H1 (cell line): Measurements from ENCODE around the gene LGALS3. TPM values are rescaled to one million over a fixed set of nuclear protein-coding genes. Genes with fewer than 3 reads are reported as not detected.

Experiments
- CTCF ChIA-PET: fragments of 300-600 bp; sonication (Branson Sonifier 250); formaldehyde crosslinking; loops from one replicate; lab custom pipeline; 2021; ENCODE audit not compliant: partially characterized antibody; lab: Charles Lee
- POLR2A ChIA-PET: fragments of 300-600 bp; sonication (Branson Sonifier 250); formaldehyde crosslinking; loops from one replicate; lab custom pipeline; 2021; ENCODE audit warnings: inconsistent platforms; ENCODE audit not compliant: partially characterized antibody; lab: Charles Lee
- DNase-seq, 2 experiments: peaks; one replicate each; pipeline versions ENCODE4 v3.0.0 to v3.0.0-alpha.2; 2010 to 2022; ENCODE audit warnings: low spot score in 2 of 2, low read depth in 1 of 2, mixed read lengths in 1 of 2
- FAIRE-seq: peaks from 2 replicates; lab custom pipeline; 2011; peaks lifted over from hg19 to GRCh38; lab: Jason Lieb, UNC
- H2AFZ ChIP-seq: 2 replicates; pipeline ENCODE4 v1.8.1; 2012; ENCODE audit warnings: low read length, inconsistent platforms
- H2AK5ac ChIP-seq: 2 replicates; pipeline ENCODE4 v1.6.1; 2013; ENCODE audit warnings: low read depth, low read length
- H2BK120ac ChIP-seq: replicated peaks from 2 replicates; pipeline ENCODE3; 2013; ENCODE audit warnings: low read depth, low read length, inconsistent platforms
- H2BK12ac ChIP-seq: 2 replicates; pipeline ENCODE4 v1.6.1; 2013; ENCODE audit warnings: low read depth, low read length
- H2BK15ac ChIP-seq: 2 replicates; pipeline ENCODE4 v1.6.1; 2013; ENCODE audit warnings: low read length
- H2BK20ac ChIP-seq: 2 replicates; pipeline ENCODE4 v1.6.1; 2013; ENCODE audit warnings: low read length
- H2BK5ac ChIP-seq: 2 replicates; pipeline ENCODE4 v1.6.1; 2013; ENCODE audit warnings: low read depth, low read length
- H3K14ac ChIP-seq: 2 replicates; pipeline ENCODE4 v1.6.1; 2013; ENCODE audit warnings: inconsistent platforms; ENCODE audit not compliant: insufficient read length
- H3K18ac ChIP-seq: 2 replicates; pipeline ENCODE4 v1.6.1; 2013; ENCODE audit warnings: low read length; ENCODE audit errors: extremely low read depth
- H3K23ac ChIP-seq: 2 replicates; pipeline ENCODE4 v1.6.1; 2013; ENCODE audit warnings: inconsistent platforms; ENCODE audit not compliant: insufficient read length
- H3K23me2 ChIP-seq: 2 replicates; pipeline ENCODE4 v1.6.1; 2013; ENCODE audit warnings: low read depth, low read length
- H3K27ac ChIP-seq: 2 replicates; pipeline ENCODE4 v1.6.1; 2011; ENCODE audit warnings: low read depth, low read length, inconsistent platforms
- H3K27me3 ChIP-seq, 4 experiments: replicated peaks in 1 of 4; 1 replicate in 1 of 4; 2 replicates in 3 of 4; pipeline versions ENCODE4 v1.6.1 to v1.8.1; 2011 to 2013; ENCODE audit warnings: low read length in 3 of 4, mild to moderate bottlenecking in 3 of 4, inconsistent platforms in 2 of 4, mixed read lengths in 2 of 4, moderate library complexity in 1 of 4; ENCODE audit not compliant: control insufficient read depth in 3 of 4, insufficient read depth in 3 of 4; ENCODE audit errors: extremely low read depth in 1 of 4
- H3K36me3 ChIP-seq, 4 experiments: 2 replicates each; pipeline versions ENCODE4 v1.6.1 to v1.8.1; 2011 to 2013; ENCODE audit warnings: mild to moderate bottlenecking in 4 of 4, low read length in 3 of 4, moderate library complexity in 2 of 4, control low read depth in 1 of 4, inconsistent platforms in 1 of 4; ENCODE audit not compliant: insufficient read depth in 4 of 4, control insufficient read depth in 2 of 4
- H3K4ac ChIP-seq: replicated peaks from 2 replicates; pipeline ENCODE3; 2013; ENCODE audit warnings: low read length, low read depth, mixed read lengths, inconsistent platforms; ENCODE audit not compliant: insufficient read length
- H3K4me1 ChIP-seq, 4 experiments: replicated peaks in 1 of 4; 1 replicate in 1 of 4; 2 replicates in 3 of 4; pipeline versions ENCODE4 v1.6.1 to v1.8.1; 2011 to 2013; ENCODE audit warnings: low read length in 3 of 4, inconsistent platforms in 2 of 4, mixed read lengths in 1 of 4; ENCODE audit not compliant: insufficient read depth in 4 of 4, control insufficient read depth in 3 of 4
- H3K4me2 ChIP-seq, 2 experiments: 2 replicates each; pipeline versions ENCODE4 v1.6.1 to v1.8.1; 2011 to 2013; ENCODE audit warnings: low read depth in 2 of 2, low read length in 2 of 2, control low read depth in 1 of 2, inconsistent platforms in 1 of 2, mild to moderate bottlenecking in 1 of 2; ENCODE audit not compliant: insufficient read depth in 1 of 2
- H3K4me3 ChIP-seq, 4 experiments: fragments of 200-600, 300-600 bp in 1 of 4; sonication (generic), shearing (Covaris generic), sonication (Bioruptor Twin) in 1 of 4; 2 replicates each; pipeline versions ENCODE4 v1.5.1 to v1.8.1; 2011 to 2016; ENCODE audit warnings: low read length in 4 of 4, low read depth in 3 of 4, control low read depth in 2 of 4, inconsistent platforms in 2 of 4, mild to moderate bottlenecking in 2 of 4, mixed read lengths in 1 of 4, moderate library complexity in 1 of 4; ENCODE audit not compliant: insufficient read depth in 2 of 4; ENCODE audit errors: extremely low read depth in 1 of 4
- H3K56ac ChIP-seq: replicated peaks from 2 replicates; pipeline ENCODE3; 2013; ENCODE audit warnings: low read depth, mild to moderate bottlenecking, mixed read lengths, low read length, inconsistent platforms; ENCODE audit not compliant: insufficient read length
- H3K79me1 ChIP-seq: 2 replicates; pipeline ENCODE4 v1.6.1; 2013; ENCODE audit warnings: low read depth, low read length, control low read depth
- H3K79me2 ChIP-seq, 2 experiments: 2 replicates each; pipeline versions ENCODE4 v1.6.1 to v1.8.1; 2012 to 2013; ENCODE audit warnings: low read length in 2 of 2, mild to moderate bottlenecking in 2 of 2, inconsistent platforms in 1 of 2; ENCODE audit not compliant: insufficient read depth in 2 of 2, control insufficient read depth in 1 of 2
- H3K9ac ChIP-seq, 4 experiments: replicated peaks in 1 of 4; 1 replicate in 1 of 4; 2 replicates in 3 of 4; pipeline versions ENCODE4 v1.6.1 to v1.8.1; 2011 to 2013; ENCODE audit warnings: low read depth in 3 of 4, low read length in 3 of 4, control low read depth in 2 of 4, mild to moderate bottlenecking in 2 of 4, moderate library complexity in 2 of 4, inconsistent platforms in 1 of 4; ENCODE audit errors: extremely low read depth in 1 of 4
- H3K9me3 ChIP-seq, 2 experiments: 2 replicates each; pipeline versions ENCODE4 v1.6.1 to v1.8.1; 2012 to 2013; ENCODE audit warnings: mild to moderate bottlenecking in 2 of 2, moderate library complexity in 2 of 2, control low read depth in 1 of 2, inconsistent platforms in 1 of 2, low read depth in 1 of 2, low read length in 1 of 2, mixed read lengths in 1 of 2; ENCODE audit not compliant: insufficient read depth in 2 of 2
- H4K20me1 ChIP-seq, 2 experiments: replicated peaks in 1 of 2; 2 replicates each; pipeline versions ENCODE3 to v1.8.1; 2011 to 2013; ENCODE audit warnings: inconsistent platforms in 2 of 2, low read length in 2 of 2, mild to moderate bottlenecking in 1 of 2; ENCODE audit not compliant: insufficient read depth in 2 of 2, control insufficient read depth in 1 of 2
- H4K5ac ChIP-seq: 2 replicates; pipeline ENCODE4 v1.6.1; 2013; ENCODE audit warnings: low read length, low read depth, mixed read lengths, inconsistent platforms; ENCODE audit not compliant: insufficient read length
- H4K8ac ChIP-seq: 2 replicates; pipeline ENCODE4 v1.8.0; 2013; ENCODE audit warnings: mild to moderate bottlenecking, moderate library complexity, low read length, inconsistent platforms; ENCODE audit not compliant: insufficient read depth; ENCODE audit errors: extremely low read depth
- H4K91ac ChIP-seq: replicated peaks from 2 replicates; pipeline ENCODE3; 2013; ENCODE audit warnings: low read length, mixed read lengths, inconsistent platforms; ENCODE audit not compliant: insufficient read length
- CHD1 ChIP-seq: IDR thresholded peaks from 2 replicates; pipeline ENCODE4 v1.6.1; 2012; ENCODE audit warnings: low read depth, low read length, improper control_type of control experiment
- CREB1 ChIP-seq: IDR thresholded peaks from 2 replicates; pipeline ENCODE4 v1.6.1; 2012; ENCODE audit warnings: inconsistent platforms
- E2F6 ChIP-seq: IDR thresholded peaks from 2 replicates; pipeline ENCODE4 v1.6.1; 2012; ENCODE audit warnings: inconsistent platforms
- EGR1 ChIP-seq: IDR thresholded peaks from 2 replicates; pipeline ENCODE4 v1.6.1; 2011; ENCODE audit warnings: low read depth, low read length, borderline replicate concordance
- EP300 ChIP-seq, 2 experiments: IDR thresholded peaks; 1 replicate in 1 of 2; 2 replicates in 1 of 2; pipeline ENCODE4 v1.6.1; 2011 to 2012; ENCODE audit warnings: low read depth in 2 of 2, low read length in 2 of 2, mild to moderate bottlenecking in 2 of 2, borderline replicate concordance in 1 of 2, inconsistent platforms in 1 of 2, moderate library complexity in 1 of 2
- GABPA ChIP-seq: IDR thresholded peaks from 2 replicates; pipeline ENCODE4 v1.6.1; 2011; ENCODE audit warnings: mild to moderate bottlenecking, low read length, moderate library complexity, borderline replicate concordance; ENCODE audit not compliant: insufficient read depth
- HDAC6 ChIP-seq: IDR thresholded peaks from one replicate; pipeline ENCODE4 v1.7.1; 2012; ENCODE audit warnings: low read depth, mild to moderate bottlenecking, inconsistent platforms, low read length, moderate library complexity
- POU5F1 ChIP-seq: IDR thresholded peaks from 2 replicates; pipeline ENCODE4 v1.6.1; 2011; ENCODE audit warnings: low read depth, mild to moderate bottlenecking, low read length, moderate library complexity
- RAD21 ChIP-seq, 2 experiments: IDR thresholded peaks in 1 of 2; conservative IDR thresholded peaks in 1 of 2; 2 replicates each; pipeline ENCODE4 v1.6.1; 2011; ENCODE audit warnings: low read depth in 2 of 2, low read length in 2 of 2, improper control_type of control experiment in 1 of 2, inconsistent platforms in 1 of 2, mild to moderate bottlenecking in 1 of 2, moderate library complexity in 1 of 2
- RFX5 ChIP-seq: IDR thresholded peaks from 2 replicates; pipeline ENCODE4 v1.6.1; 2011; ENCODE audit warnings: low read depth, low read length, improper control_type of control experiment, borderline replicate concordance
- SAP30 ChIP-seq: fragments of 300-600 bp; sonication (generic); IDR thresholded peaks from 2 replicates; pipeline ENCODE4 v1.7.1; 2012; ENCODE audit warnings: low read length, moderate library complexity, mild to moderate bottlenecking, inconsistent platforms; ENCODE audit not compliant: insufficient read depth, insufficient replicate concordance
- TAF1 ChIP-seq: IDR thresholded peaks from 2 replicates; pipeline ENCODE4 v1.6.1; 2011; ENCODE audit warnings: mild to moderate bottlenecking, low read depth, low read length
- TAF7 ChIP-seq: optimal IDR thresholded peaks from 2 replicates; pipeline ENCODE3; 2011; ENCODE audit warnings: low read depth, mild to moderate bottlenecking, inconsistent platforms, low read length, moderate library complexity, borderline replicate concordance
- YY1 ChIP-seq: IDR thresholded peaks from 2 replicates; pipeline ENCODE4 v1.6.1; 2011; ENCODE audit warnings: low read depth, mild to moderate bottlenecking, low read length
- polyA plus RNA-seq, 7 experiments: library from polyadenylated mRNA; depleted of rRNA in 3 of 7; stranded (reverse) in 5 of 7; unstranded in 2 of 7; fragments of >200 nt in 5 of 7; fragments of 200-250 nt in 2 of 7; gene quantifications; 1 replicate in 5 of 7; 2 replicates in 1 of 7; 4 replicates in 1 of 7; pipeline versions ENCODE4 v1.2.1 to v1.2.3, GENCODE V29; 2011 to 2013; ENCODE audit warnings: missing spikeins in 2 of 7, mixed read lengths in 2 of 7
- total RNA-seq: library from RNA; stranded (reverse); fragmentation: NEBNext Ultra II Directional; extraction: Animal tissue kit (Norgen Biotek cat#: 25700); gene quantifications from 2 replicates; pipeline ENCODE4 v1.2.1, GENCODE V29; 2021

LGALS3 gene
- total and polyA plus RNA-seq, 2 of the 8 experiments (the other 6 are each of a cell fraction or from before 2014, with no cell fraction given): 9.7 to 14.5 TPM

DNA sequence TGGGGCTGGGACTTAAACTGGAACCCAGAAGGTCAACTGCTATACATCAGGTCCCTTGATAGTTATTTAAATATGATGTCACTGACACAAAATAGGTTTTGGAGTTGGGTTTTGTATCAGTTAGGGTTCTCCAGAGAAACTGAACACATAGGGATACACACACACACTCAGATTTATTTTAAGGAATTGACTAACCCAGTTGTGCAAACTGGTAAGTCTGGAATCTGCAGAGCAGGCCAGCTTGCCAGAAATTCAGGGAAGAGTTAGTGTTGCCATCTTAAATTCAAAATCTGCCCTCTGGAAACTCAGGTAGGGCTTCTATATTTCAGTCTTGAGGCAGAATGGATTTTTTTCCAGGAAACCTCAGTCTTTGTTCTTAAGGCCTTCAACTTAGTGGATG is 40.7 kb upstream of the LGALS3 start:
- Histone ChIP-seq H3K4ac (no peak overlapping the region), H3K23me2 (peaks cover 3% of the 10 kb centered on the region; the same call in 1 of the 2 replicates), H4K20me1 (no peaks in the 10 kb centered on the region), H3K4me1 (no peaks in the 10 kb centered on the region), H4K8ac (no peak overlapping the region), H3K56ac (no peak overlapping the region), H3K79me1 (no peaks in the 10 kb centered on the region), H2BK20ac (no peak overlapping the region), H4K91ac (no peak overlapping the region), H3K23ac (no peak overlapping the region), H3K14ac (no peak overlapping the region), H3K4me2 (no peak overlapping the region), H3K27me3 (no peaks in the 10 kb centered on the region), H2BK15ac (no peak overlapping the region), H2AFZ (no peak overlapping the region), H2BK12ac (no peak overlapping the region), H2AK5ac (no peak overlapping the region), H2BK5ac (no peak overlapping the region), H3K4me3 (no peak overlapping the region), H3K18ac (no peak overlapping the region), H2BK120ac (no peak overlapping the region), H3K9ac (no peak overlapping the region), H4K5ac (no peak overlapping the region), H3K27ac (no peak overlapping the region), H3K79me2 (no peaks in the 10 kb centered on the region), H3K36me3 (no peaks in the 10 kb centered on the region), H3K9me3 (no peaks in the 10 kb centered on the region)
- POLR2A ChIA-PET: interaction anchor here (0.6 to 1.3 kb wide), 2 partner anchors 37 to 47 kb away, joined by 3 read pairs; partner anchors contain the start of gene MAPK1IP1L
- CTCF ChIA-PET: interaction anchor here (1.1 to 3.0 kb wide), 5 partner anchors 9 to 72 kb away, joined by 3 to 25 read pairs (median 8); no protein-coding TSS in a partner anchor
- FAIRE-seq: no peak
- DNase-seq: no peak
- TF ChIP-seq TAF7 (no peak), SAP30 (no peak), EP300 (IDR thresholded peaks at IDR 0.05; ENCODE audit: borderline replicate concordance in 1 of 2, low read depth in 2 of 2, low read length in 2 of 2) (no peak), HDAC6 (no peak), RAD21 (IDR thresholded peaks at IDR 0.05 in 1 of 2, conservative IDR thresholded peaks at IDR 0.05 in 1 of 2; ENCODE audit: low read depth in 2 of 2, low read length in 2 of 2) (no peak), GABPA (no peak), TAF1 (no peak), RFX5 (no peak), EGR1 (no peak), CREB1 (no peak), POU5F1 (no peak), CHD1 (no peak), E2F6 (no peak), YY1 (no peak)
